CD4-positive, alpha-beta T cell treated with Interleukin-1 beta for 1 hour (primary cell): ENCODE results near the gene TRDMT1.

ENCODE experiments used
- DNase-seq, 2 donors: peaks; one replicate each; pipeline ENCODE4 v3.0.0-alpha.2; 2020 to 2022

The TRDMT1 gene

DNA sequence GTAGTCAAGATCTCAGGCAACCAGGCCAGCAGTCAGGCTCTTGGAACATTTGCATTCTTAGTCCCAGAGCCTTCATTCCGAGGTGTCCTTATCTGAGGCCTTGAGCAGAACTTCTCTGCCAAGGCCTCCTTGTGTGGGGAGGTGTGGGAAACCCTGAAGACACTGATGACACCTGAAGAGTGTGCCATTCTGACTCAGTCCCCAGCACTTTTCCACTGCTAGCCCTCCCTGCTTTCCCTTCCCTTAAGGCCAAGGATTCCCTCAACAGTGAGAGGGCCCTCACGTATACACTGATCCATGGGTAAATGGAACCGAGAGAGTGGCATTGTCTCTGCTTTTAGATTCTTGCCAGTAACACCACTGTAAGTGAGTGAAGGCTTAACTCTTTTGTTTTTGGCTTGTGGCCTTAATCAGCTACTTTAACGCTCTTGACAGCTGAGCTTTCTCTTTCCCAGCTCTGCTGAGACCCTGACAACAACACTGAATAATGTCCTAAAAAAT, 30.3 kb downstream of the TRDMT1 start:
- DNase-seq, result no peak

DNA sequence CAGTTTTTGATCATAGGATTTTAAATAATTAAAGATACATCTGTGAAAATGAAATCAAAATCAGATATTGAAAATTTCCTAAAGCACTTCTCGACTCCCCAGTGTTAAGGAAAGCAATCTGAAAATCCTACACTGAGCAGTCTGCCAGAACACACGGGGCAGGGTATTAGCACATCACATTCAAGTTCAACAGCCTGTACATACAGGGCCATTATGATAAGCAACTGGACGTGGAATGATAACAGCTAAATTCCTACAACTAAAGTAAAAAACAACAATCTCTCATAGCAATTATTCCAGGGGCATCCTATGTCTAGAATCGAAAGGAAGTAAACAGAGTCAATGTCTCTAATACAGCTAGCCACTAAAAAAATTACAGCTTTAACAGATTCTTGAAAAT, 31.7 kb downstream of the TRDMT1 start:
- no peak for DNase-seq

DNA sequence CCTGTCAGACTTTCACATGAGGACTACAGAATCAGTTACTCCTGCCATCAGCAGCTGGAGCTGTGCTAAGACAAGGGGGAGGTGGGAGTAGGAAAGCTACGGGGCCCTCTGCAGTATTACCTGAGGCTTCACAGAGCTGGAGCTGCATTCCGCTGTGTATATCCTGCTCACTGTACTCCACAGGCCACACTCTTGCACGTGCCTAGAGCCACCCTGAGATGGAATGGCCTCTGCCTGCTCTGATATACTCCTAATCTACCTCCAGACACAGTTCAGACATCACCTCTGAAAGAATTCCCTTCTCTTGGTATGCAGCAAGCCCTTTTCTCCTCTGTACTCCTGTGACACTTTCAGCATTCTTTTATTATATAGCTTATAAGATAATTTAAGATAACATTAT, 34.8 kb downstream of the TRDMT1 start:
- no peak for DNase-seq

DNA sequence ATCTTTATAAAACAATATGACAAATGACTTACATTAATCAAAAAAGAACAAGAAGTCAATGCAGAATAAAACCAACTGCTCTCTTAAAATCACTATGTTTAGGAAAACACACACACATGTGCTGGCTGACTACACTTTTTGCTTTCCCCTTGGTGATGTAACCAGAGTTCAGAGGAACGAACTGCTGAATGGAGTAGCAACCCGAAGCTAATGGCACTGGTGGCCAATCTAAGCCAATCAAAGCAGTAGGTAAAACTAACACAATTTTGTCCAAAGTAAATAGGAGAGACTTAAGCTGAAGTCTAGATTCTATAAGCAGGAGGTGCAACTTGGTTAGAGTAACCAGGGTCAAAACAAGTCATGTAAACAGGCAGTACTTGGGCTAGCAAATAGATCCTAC, 38.6 kb downstream of the TRDMT1 start:
- DNase-seq, result no peak

DNA sequence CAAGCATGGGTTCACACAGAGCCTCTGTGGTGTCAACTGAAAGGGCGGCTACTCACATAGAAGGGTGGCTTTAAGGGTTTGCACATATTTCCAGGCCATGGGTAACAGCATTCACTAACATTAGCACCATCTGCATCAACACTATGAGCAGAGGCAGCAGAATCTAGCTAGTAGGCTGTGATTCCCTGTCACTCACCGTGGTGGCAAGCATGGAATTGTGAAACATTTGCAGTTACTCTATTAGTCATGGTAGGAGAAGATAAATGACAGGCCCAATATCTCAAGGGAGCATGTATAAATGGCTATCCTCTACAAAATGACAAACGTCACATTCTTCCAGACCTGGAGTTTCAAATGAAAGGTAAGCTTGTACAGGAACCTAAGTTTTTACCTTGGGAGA, 39.7 kb downstream of the TRDMT1 start:
- DNase-seq, result no peak

DNA sequence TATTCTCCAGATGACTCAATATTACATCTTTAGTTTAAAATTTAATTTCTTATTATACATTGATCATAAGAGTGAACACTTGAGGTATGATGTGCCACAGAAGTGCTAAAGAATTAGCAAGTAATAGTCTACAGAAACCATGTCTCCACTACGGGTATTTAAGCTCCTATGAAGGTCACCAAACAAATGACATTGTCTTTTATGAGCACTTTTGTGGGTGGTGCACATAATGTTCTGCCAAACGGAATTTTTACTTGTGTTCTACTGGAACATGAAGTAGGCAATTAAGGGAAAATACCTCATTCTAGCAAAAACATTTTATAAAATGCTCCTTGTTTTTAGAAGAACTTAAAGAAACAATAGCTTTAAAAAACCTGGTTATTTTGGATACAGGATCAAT, 44.4 kb downstream of the TRDMT1 start:
- DNase-seq, result no peak

DNA sequence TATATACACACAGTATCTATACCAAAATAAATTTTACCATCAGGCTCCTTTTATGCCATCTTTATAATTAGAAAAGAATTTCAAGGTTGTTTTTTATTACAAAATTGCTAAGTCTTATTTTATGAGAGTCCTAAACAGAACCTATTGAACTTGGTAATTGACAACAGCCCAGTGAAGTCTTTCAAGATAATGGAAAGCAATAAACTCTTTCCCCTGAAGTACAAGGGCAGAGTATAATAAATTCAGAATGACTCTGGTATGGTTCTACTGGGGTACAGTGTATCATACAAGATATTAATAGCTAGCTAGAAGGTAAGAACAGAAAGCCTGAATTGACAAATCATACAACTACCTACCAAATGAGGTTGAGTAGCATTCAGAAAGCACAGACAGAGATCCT, 45.6 kb downstream of the TRDMT1 start:
- DNase-seq, result no peak

DNA sequence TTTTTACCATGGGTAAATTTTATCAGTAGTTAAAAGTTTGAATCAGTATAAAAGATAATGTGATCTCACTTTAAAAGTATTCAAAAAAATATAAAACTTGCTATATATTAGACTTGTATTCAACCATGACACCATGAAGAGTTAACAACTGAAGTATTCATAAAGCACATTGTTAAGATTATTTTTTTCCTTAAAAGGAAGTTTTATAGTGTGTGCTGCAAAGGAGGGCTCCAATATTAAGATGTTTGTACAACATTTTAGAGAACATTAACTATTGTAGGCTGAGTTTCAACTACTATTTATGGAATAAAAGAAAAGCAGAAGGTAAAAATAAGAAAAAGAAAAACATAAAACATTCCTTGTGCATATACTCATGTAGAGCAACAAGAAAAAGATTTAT, 47.4 kb downstream of the TRDMT1 start:
- no peak for DNase-seq

DNA sequence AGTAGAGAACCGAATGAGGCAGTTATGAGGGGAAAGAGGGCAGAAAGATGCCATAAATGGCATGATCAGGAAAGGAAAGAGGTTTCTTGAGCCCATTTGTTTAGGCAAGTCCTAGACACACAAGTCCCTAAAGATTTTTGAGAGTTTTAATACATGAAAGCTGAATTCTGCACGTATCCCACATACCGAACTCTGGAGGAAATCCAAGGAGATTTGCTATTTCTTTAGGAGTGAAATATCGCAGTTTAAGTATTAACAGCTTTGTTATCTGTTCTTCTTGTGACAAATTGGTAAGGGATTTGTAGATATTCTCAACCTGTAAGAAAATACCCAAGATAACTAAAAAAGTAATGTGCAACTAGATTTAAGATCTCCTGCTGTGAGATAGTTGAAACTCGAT, 48.2 kb downstream of the TRDMT1 start:
- DNase-seq, result no peak

DNA sequence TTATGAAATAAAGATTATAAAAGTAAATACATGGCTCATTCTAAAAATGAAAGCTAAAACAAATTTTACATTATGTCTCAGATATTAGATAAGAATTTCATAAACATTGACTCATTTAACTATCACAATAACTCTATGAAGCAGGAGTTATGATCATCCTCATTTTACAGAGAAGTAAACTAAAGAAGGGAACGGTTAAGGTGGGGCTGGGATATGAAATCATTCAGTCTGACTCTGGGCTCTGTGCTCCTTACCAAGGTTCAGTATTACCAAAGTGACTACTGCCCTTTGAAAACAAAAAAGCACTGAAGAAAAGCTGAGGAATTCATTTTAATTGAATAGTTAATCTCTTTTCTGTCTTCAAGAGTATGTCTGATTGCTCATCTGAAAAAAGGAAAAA, 49.8 kb downstream of the TRDMT1 start:
- no peak for DNase-seq

DNA sequence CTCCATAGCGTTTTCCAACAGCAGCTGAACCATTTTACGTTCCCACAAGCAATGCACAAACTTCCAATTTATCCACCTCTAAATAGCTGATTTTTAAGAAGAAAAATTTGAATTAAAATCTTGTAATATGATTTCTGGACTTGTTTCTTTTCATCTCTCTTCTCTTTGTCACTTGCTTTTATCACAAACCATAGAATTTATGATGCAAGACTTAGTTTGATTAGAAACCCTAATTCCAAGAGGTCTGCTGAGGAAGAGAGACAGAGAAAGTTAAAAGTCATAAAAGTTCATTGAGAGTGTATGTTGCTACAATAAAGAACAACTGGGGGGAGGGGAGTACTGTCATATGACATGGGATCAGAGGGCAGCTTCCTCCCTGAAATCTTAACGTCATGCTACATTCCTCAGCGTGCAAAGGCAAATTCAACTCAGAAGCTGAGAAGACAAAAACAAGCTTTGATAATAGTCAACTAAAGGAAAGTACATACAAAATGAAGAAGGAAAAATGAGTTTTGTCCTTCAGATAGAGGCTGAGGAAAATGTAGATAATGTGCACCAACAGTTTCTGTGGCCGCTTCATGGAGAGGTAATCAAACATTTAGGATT, 53.5 kb downstream of the TRDMT1 start:
- DNase-seq, result no peak

DNA sequence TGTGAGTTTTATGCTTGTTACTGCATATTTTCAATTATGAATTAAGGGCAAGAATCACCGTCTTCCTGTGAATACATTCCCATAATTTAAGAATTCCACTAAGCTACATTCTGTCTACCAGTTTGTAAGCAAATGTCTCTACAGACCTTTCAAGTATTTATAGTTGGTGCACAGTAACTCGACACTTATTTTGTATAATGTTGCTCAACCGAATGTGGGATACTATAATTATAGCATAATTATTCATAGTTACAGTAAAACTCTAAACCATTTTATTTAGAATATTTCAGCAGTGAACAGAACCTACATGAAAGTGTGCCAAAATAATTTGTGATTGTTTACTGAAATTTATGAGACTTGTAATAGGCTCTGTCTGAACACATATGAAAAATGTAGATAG, 54.6 kb downstream of the TRDMT1 start:
- DNase-seq, result no peak

DNA sequence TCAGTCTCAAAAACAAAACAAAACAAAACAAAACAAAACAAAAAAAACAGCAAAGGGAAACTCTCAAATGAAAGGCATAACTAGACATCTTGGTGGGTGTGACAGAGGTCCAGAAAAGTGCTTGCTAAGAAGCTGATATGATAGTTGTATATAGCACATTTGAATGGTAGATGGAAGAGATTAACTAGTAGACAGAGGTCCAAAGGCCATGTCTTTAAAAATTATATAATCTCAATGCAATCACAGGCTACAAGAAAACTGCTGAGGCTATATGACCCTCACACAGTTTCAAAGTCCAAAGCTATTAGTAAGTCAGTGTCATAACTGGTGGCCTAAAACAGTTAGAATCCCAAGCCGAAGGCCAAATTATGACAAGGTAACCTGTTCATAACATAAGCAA, 56.2 kb downstream of the TRDMT1 start:
- no peak for DNase-seq

DNA sequence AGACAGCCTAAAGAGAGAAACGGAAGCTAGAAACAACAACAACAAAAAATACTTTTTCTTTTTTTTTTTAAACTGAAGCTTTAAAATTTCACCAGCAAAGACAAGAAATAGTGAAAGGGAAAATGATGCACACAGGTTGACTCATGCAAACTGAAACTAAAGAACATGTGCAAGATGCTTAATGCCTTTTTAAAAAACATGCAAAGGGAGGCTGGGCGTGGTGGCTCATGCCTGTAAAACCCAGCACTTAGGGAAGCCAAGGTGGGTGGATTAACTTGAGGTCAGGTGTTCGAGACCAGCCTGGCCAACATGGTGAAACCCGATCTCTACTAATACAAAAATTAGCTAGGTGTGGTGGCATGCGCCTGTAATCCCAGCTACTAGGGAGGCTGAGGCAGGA, 56.7 kb downstream of the TRDMT1 start:
- DNase-seq, result peak in 1 of 2 donors; percentile 5

DNA sequence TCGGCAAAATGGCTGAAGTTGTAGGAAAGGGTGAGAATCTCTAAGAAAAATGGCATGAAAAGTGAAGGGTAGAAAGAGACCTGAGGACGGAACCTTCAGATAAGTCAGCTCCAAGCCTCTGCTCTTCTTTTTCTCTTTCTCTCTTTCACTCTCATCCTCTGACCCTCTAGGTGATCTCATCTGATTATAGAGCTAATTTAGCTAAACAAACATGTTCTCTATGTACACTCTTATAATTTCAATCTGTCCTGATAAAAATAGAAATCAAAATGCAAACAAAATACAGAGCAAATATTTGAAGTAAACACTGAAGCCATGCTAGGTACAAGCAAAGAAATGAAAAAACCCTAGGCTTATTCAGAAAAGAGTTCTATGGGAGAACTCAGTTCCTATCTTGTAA, 57.4 kb downstream of the TRDMT1 start:
- DNase-seq, result no peak

DNA sequence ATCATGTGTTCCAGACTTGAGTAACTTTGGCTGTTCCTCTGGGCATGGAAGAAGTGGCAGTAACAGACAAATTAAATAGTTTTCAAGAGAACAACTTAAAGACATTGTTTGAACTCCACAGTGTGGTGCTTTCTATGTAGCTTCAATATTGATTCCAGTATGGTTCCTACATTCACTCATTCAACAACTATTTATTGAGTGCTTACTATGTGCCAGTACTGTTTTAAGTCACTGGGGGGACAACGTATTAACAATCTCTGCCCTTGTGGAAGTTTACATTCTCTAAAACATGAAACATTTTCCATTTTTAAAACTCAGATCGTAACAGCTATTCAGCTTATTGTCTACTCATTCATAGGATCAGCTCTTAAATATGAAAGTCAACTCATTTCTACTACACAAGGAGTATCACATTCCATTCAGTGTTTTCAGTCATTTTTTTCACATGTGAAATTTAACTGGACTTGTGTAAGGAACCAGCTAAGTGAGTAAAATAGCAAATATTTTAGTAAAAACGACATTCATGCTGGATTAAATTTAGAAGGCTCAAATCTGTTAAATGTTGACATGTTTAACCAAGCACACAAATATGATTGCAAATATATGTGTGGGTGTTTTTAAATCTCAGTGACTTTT, 58.3 kb downstream of the TRDMT1 start:
- DNase-seq, result no peak

DNA sequence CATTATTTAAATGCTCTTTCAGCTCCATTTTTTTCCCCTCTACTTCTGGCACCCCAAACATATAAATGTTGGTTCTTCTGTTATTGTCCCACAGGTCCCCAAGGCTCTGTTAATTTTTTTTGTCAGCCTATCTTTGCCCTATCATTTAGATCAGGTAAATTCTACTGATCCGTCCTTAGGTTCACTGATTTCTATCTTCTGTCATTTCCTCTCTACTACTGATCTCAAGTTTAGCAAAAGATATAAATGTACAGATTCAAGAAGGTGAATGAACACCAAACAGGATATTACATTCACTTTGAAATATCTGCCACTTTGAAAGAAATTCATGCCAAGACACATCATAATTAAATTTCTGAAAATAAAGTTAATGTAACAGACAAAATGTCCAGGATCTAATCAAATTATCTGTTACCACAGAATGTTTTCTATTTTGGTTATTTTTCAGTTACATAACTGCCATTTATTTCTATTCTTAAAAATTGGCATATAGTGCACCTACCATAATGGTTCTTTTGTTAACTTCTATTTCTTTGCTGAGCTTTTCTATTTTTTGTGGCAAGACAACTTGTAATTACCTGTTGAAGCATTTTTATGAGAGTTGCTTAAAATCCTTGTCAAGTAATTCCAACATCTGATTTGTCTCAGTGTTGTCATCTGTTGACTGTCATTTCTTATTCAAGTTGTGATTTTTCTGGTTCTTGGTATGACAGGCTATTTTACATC, 59.8 kb downstream of the TRDMT1 start:
- DNase-seq, result no peak

DNA sequence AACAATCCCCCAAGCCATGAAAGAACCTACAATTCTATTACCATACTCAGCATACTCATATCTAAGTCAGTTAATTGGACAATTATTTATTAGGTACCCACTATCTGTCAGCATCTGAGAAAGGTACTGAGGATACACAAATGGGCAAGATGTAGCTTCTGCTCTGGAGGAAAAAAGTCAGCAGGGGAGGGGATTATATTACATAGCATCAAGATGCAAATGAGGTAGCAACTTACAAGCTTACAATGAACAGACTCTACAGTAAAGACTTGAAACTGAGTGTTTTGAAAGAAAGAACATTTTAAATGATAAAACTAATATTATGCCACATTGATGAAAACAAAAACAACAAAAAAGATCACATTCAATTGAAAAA, 61.1 kb downstream of the TRDMT1 start:
- no peak for DNase-seq

DNA sequence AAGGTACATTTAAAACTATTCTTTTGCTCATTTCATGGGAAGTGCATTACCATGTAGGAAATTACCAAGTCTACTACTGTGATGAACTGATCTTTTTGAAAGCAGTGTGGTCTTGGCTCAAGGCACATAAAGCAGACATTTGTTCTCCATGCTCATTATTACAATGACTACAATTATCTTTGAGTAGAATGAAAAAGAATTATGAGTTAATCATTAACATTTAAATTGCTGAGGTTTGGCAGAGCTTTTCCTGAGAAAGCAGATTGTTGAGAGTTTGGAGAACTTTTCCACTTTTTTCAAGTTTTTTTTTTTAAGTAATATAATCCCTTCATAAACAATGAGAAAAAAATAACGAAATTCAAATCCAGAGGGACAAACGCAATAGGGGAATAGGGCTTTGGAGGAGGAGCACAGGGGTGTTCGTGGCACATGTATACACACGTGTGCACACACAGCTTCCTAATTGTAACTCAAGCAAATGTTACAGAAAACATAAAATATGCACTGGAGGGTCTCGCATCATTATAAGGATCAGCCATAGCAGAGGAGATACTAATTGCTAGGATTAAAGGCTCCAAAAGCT, 62.9 kb downstream of the TRDMT1 start:
- no peak for DNase-seq

DNA sequence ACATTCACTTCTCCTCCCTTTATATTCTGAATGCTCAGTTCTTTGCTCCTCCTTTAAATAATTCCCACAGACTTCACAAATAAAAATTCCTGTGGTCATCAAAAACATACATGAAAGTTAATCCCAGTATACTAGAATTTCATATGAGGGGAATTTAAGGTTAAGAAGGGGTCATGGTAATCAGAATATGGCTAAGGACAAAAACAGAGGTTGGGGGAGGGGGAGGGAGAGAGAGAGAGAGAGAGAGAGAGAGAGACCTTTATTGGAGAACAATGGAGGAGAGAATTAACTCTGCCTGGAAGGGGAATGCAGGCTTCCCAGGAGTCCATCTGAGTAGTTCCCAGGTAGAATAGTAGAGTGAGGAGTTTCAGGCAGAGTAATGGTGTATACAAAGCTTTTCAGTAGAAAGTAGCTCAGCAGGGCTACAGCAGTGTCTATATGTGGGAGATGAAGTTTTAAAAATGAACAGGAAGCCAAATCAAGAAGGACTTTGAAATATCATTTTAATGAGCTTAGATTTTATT, 66.7 kb downstream of the TRDMT1 start:
- DNase-seq, result no peak

DNA sequence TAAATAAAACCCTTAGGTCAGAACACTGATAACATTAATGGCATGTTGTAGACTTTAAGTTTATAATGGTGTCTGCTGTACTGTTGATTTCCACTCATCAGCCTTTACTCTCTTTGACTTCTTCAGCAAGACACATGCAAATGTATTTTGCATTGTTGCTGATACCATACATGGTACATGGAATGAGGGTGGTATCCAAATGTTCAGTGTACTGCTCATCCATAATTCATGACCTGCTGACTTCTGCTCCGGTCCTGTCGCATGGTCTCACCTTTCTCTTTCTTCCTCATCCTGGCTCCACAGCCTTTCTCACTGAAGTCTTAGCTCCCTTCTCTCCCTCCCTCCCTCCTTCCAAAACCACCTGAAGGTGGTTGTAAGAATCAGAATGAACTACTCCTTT, 67.2 kb downstream of the TRDMT1 start:
- no peak for DNase-seq

DNA sequence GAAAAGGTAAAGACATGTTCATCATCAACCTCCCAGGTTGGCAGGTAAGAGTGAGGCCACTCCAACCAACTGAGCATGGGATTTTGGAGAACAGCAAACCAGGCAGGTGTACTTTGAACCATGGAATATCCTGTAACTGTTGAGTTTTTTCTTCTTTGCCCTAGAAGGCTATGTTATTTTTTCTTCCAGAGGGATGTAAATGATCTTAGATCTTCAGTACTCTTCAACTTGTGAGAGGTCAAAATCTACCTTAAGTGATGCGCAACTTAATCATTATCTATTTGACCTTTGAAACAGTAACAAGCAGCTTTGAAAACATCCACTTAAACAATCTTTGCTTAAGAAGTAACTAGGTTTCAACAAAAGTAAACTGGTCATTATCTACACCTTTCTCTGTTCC, 71.7 kb downstream of the TRDMT1 start, which contains the start of gene CUBN:
Gene CUBN, minus strand, starts transcription at position 71 of the 400 bp plus-strand sequence. Its CDS starts 46 bp downstream, at position 25.
- no peak for DNase-seq

DNA sequence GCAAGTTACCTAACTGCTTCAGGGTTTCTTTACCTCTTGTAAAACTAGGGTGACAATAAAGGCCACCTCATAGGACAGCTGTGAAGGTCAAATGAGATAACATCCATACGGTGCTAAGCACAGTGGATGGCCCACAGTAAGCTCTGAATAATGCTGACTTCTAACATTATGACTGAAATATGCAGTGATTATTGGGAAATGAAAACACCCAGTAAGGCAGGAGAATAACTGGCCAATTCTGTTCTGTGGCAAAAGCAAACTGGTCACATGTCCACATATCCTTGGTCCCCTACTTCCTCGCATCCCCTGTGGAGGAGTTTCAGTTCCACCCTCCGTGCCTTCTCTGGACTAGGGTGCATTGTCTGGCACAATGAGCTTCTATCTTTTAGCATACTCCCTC, 73.2 kb downstream of the TRDMT1 start:
- DNase-seq, result peak in 1 of 2 donors; percentile 26

DNA sequence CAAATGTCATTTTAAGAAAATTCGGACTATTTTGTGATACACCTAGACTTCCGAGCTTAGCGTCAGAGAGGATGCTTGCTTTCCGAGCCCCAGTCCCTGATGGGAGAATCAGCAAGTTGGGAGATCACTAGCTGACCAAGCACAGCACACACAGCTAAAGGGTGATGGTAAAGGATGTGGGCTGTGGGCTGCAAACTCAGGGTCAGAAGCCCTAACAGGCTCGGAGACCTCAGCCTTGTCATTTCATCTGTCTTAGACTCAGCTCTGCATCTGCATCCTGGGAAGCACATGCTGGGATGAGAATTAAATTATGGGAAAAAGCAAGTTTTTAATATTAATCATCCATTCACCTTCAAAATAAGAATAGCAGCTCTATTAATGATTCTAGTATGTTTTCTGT, 75.1 kb downstream of the TRDMT1 start:
- no peak for DNase-seq
